GM10266 (cell line): ENCODE measurements around the gene TNN.

Experiments
- DNase-seq: peaks from one replicate; pipeline ENCODE4 v3.0.0; 2012; ENCODE audit errors: extremely low spot score
- CTCF ChIP-seq: IDR thresholded peaks from 2 replicates; pipeline ENCODE4 v1.5.1; 2012; ENCODE audit warnings: mild to moderate bottlenecking, low read depth; ENCODE audit not compliant: control insufficient read depth, insufficient read depth; ENCODE audit errors: missing control alignments

The TNN gene

DNA sequence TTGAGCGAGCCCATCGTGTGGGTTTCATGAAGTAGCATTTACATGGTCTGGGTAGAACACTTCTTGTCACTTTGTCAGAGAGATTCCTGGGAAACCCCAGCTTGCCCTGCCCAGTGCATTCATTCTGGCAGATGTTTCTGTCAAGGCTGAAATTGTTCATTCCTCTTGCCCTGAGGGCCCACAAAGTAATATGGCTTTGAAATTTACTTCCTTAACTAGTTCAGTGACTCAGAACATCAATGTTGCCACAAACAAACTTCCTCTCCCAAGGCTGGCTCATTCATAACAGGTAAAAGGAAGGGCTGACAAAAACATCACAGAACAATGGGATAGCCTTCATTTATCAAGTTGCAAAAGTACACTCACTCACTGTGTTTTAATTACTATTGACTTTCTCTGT, 129.9 kb downstream of the TNN start:
- TF ChIP-seq CTCF: no peak
- no peak for DNase-seq
